Parathyroid adenoma (tissue), 2 donors: ENCODE data around the gene KDM1A.

ENCODE experiments used
- H2AFZ ChIP-seq: fragments of 300-600 bp; sonication (generic); one replicate; pipeline ENCODE4 v1.7.0; 2017; ENCODE audit warnings: antibody characterized with exemption, mild to moderate bottlenecking
- H3K27ac ChIP-seq: fragments of 300-600 bp; sonication (generic); one replicate; pipeline ENCODE4 v1.7.0; 2017
- H3K27me3 ChIP-seq: fragments of 300-600 bp; sonication (generic); one replicate; pipeline ENCODE4 v1.7.0; 2017; ENCODE audit warnings: low read length; ENCODE audit not compliant: control insufficient read depth, insufficient read depth
- H3K36me3 ChIP-seq: fragments of 300-600 bp; sonication (generic); one replicate; pipeline ENCODE4 v1.7.0; 2017; ENCODE audit warnings: low read length; ENCODE audit not compliant: control insufficient read depth, insufficient read depth
- H3K4me1 ChIP-seq: fragments of 300-600 bp; sonication (generic); one replicate; pipeline ENCODE4 v1.7.0; 2017; ENCODE audit warnings: control low read depth
- H3K4me2 ChIP-seq: fragments of 300-600 bp; sonication (generic); one replicate; pipeline ENCODE4 v1.7.0; 2017; ENCODE audit warnings: low read length
- H3K4me3 ChIP-seq: fragments of 300-600 bp; sonication (generic); one replicate; pipeline ENCODE4 v1.7.0; 2017; ENCODE audit warnings: low read depth, low read length
- H3K79me2 ChIP-seq: fragments of 300-600 bp; sonication (generic); one replicate; pipeline ENCODE4 v1.7.0; 2017; ENCODE audit warnings: control low read depth
- H3K9ac ChIP-seq: fragments of 300-600 bp; sonication (generic); one replicate; pipeline ENCODE4 v1.7.0; 2017; ENCODE audit warnings: mild to moderate bottlenecking
- H3K9me3 ChIP-seq: fragments of 300-600 bp; sonication (generic); one replicate; pipeline ENCODE4 v1.7.0; 2017; ENCODE audit warnings: low read length; ENCODE audit not compliant: control insufficient read depth
- TF ChIP-seq, protein P1 (sequence below): fragments of 300-600 bp; sonication (generic); IDR thresholded peaks from one replicate; pipeline ENCODE4 v1.7.0; 2017; ENCODE audit warnings: antibody characterized with exemption, mild to moderate bottlenecking
- donor health status: primary hyperparathyroidism.

The KDM1A gene

DNA sequence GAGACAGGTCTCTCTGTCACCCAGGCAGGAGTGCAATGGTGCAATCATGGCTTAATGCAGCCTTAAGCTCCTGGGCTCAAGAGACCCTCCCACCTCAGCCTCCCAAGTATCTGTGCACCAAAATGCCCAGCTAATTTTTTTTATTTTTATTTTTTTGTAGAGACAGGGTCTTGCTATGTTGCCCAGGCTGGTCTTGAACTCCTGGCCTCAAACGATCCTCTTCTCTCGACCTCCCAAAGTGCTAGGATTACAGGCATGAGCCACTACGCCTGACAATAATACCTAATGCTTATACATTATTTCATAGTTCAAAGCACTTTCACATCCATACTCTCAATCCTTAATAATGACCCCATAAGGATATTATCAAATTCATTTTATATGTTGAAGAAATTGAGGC lies 101.1 kb downstream of the KDM1A start:
- Histone ChIP-seq H3K4me3 (no peak overlapping the region), H3K4me2 (no peak overlapping the region), H3K9me3 (no peaks in the 10 kb centered on the region), H3K79me2 (peaks cover 3% of the 10 kb centered on the region), H3K36me3 (no peaks in the 10 kb centered on the region), H3K27ac (no peak overlapping the region), H3K4me1 (peaks cover 3% of the 10 kb centered on the region), H3K27me3 (no peaks in the 10 kb centered on the region), H3K9ac (no peak overlapping the region), H2AFZ (no peak overlapping the region)
- TF ChIP-seq, protein P1, sequence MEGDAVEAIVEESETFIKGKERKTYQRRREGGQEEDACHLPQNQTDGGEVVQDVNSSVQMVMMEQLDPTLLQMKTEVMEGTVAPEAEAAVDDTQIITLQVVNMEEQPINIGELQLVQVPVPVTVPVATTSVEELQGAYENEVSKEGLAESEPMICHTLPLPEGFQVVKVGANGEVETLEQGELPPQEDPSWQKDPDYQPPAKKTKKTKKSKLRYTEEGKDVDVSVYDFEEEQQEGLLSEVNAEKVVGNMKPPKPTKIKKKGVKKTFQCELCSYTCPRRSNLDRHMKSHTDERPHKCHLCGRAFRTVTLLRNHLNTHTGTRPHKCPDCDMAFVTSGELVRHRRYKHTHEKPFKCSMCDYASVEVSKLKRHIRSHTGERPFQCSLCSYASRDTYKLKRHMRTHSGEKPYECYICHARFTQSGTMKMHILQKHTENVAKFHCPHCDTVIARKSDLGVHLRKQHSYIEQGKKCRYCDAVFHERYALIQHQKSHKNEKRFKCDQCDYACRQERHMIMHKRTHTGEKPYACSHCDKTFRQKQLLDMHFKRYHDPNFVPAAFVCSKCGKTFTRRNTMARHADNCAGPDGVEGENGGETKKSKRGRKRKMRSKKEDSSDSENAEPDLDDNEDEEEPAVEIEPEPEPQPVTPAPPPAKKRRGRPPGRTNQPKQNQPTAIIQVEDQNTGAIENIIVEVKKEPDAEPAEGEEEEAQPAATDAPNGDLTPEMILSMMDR: no peak

- Histone ChIP-seq H3K9ac (no peak overlapping the region), H3K4me3 (no peak overlapping the region), H3K36me3 (no peaks in the 10 kb centered on the region), H3K4me2 (peak overlapping the region; percentile 36), H3K4me1 (peaks cover 3% of the 10 kb centered on the region), H3K27me3 (no peaks in the 10 kb centered on the region), H3K9me3 (no peaks in the 10 kb centered on the region), H3K27ac (no peak overlapping the region), H3K79me2 (peaks cover 3% of the 10 kb centered on the region), H2AFZ (no peak overlapping the region)
- TF ChIP-seq, protein P1: no peak
Observed at GRCh38 chr1:23122023-23122748, 102.9 kb downstream of the KDM1A start.

DNA sequence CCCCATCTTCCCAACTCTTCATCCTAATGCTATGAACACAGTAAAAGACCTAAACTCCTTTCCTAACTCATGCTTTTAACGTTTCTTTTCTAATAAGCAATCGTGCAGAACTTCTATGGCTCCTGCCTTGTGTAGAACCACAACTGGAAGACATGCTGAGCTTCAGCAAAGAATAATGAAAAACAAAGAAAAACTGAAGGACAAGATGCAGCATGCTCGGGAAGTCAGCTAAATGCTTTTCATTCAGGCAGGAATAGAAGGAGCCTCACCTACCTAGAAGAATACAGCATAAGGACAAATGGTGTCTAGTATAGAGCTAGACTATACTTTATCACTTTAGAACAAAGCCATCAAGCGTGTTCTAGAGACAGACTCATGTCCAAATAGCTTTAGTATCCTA lies 103.5 kb downstream of the KDM1A start:
- H3K36me3 ChIP-seq: no peaks in the 10 kb centered on the region
- H3K9me3 ChIP-seq: no peaks in the 10 kb centered on the region
- no peaks in the 10 kb centered on the region for H3K27me3 ChIP-seq
- peaks cover 3% of the 10 kb centered on the region for H3K4me1 ChIP-seq
- H3K79me2 ChIP-seq: peaks cover 3% of the 10 kb centered on the region
- H3K4me2 ChIP-seq: peak overlapping the region; percentile 36
- TF ChIP-seq, protein P1: no peak
- H3K4me3 ChIP-seq: no peak overlapping the region
- no peak overlapping the region for H2AFZ ChIP-seq
- no peak overlapping the region for H3K27ac ChIP-seq
- H3K9ac ChIP-seq: no peak overlapping the region

- H3K27ac ChIP-seq: no peak overlapping the region
- H3K4me2 ChIP-seq: no peak overlapping the region
- peaks cover 3% of the 10 kb centered on the region for H3K79me2 ChIP-seq
- H3K4me3 ChIP-seq: no peak overlapping the region
- TF ChIP-seq, protein P1: no peak
- no peak overlapping the region for H2AFZ ChIP-seq
- H3K9ac ChIP-seq: no peak overlapping the region
- no peaks in the 10 kb centered on the region for H3K36me3 ChIP-seq
- peaks cover 3% of the 10 kb centered on the region for H3K4me1 ChIP-seq
- no peaks in the 10 kb centered on the region for H3K27me3 ChIP-seq
- H3K9me3 ChIP-seq: no peaks in the 10 kb centered on the region
Observed at GRCh38 chr1:23123528-23123927, 104.3 kb downstream of the KDM1A start.
